ENCODE data around the gene UCP2.

DNA sequence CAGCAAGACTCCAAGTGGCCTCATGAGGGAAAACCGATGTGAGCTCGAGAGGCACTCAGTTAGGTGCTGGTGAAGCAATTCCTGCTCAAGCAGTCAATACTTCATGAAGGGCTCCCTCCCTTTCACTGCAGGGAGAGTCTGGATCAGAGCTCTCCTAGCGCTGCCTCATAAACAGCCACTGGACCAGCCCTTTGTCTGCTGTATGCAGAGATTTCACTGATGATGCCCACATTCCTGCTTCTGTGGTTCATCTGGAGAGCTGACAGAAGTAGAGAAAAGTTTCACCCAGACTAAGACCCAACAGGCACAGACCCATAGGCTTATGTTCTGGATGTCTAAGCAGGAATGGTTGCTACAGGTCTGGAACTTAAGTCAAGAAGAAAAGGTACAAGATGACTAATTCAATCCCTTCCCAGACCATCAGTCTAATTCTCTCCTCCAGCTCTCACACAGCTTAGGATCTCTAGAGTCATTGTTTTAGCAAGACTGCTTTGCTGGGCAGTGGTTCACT, 4.0 kb downstream of the UCP2 start:
- TF ChIP-seq, protein P1, sequence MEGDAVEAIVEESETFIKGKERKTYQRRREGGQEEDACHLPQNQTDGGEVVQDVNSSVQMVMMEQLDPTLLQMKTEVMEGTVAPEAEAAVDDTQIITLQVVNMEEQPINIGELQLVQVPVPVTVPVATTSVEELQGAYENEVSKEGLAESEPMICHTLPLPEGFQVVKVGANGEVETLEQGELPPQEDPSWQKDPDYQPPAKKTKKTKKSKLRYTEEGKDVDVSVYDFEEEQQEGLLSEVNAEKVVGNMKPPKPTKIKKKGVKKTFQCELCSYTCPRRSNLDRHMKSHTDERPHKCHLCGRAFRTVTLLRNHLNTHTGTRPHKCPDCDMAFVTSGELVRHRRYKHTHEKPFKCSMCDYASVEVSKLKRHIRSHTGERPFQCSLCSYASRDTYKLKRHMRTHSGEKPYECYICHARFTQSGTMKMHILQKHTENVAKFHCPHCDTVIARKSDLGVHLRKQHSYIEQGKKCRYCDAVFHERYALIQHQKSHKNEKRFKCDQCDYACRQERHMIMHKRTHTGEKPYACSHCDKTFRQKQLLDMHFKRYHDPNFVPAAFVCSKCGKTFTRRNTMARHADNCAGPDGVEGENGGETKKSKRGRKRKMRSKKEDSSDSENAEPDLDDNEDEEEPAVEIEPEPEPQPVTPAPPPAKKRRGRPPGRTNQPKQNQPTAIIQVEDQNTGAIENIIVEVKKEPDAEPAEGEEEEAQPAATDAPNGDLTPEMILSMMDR (IDR thresholded peaks at IDR 0.05 in 4 of 5, conservative IDR thresholded peaks at IDR 0.05 in 1 of 5): no peak
- no peak for TF ChIP-seq POLR2A (IDR thresholded peaks at IDR 0.05)
